Neural cell (in vitro differentiated cells): ENCODE measurements around the gene C4BPA.

Experiments
- EP300 ChIP-seq: fragments of 450-650 bp; conservative IDR thresholded peaks from 2 replicates; pipeline ENCODE4 v1.6.1; 2014; ENCODE audit warnings: antibody characterized with exemption, mild to moderate bottlenecking, moderate library complexity; ENCODE audit not compliant: poor library complexity, severe bottlenecking
- EZH2 ChIP-seq: fragments of 200-600, 300-800 bp; shearing (Covaris generic), sonication (generic); IDR thresholded peaks from 2 replicates; pipeline ENCODE4 v1.6.1; 2014; ENCODE audit warnings: antibody characterized with exemption, low read length, borderline replicate concordance, mild to moderate bottlenecking; ENCODE audit not compliant: insufficient read depth, poor library complexity, severe bottlenecking
- MXI1 ChIP-seq: fragments of 450-650 bp; conservative IDR thresholded peaks from 2 replicates; pipeline ENCODE4 v1.6.1; 2014; ENCODE audit warnings: antibody characterized with exemption, mild to moderate bottlenecking; ENCODE audit not compliant: poor library complexity, severe bottlenecking
- POLR2AphosphoS5 ChIP-seq: IDR thresholded peaks from 2 replicates; pipeline ENCODE4 v1.6.1; 2012
- SMC3 ChIP-seq: fragments of 450-650 bp; conservative IDR thresholded peaks from 2 replicates; pipeline ENCODE4 v1.6.1; 2014; ENCODE audit warnings: antibody characterized with exemption, mild to moderate bottlenecking, moderate library complexity; ENCODE audit not compliant: poor library complexity
- TAF1 ChIP-seq: IDR thresholded peaks from 2 replicates; pipeline ENCODE4 v1.6.1; 2012; ENCODE audit warnings: low read depth
- TF ChIP-seq, protein P1 (sequence below): fragments of 450-650 bp; IDR thresholded peaks from 2 replicates; pipeline ENCODE4 v1.5.1; 2014; ENCODE audit warnings: antibody characterized with exemption, mild to moderate bottlenecking, moderate library complexity; ENCODE audit not compliant: poor library complexity, severe bottlenecking
- TF ChIP-seq, protein P2 (sequence below): IDR thresholded peaks from 2 replicates; pipeline ENCODE4 v1.6.1; 2012; ENCODE audit warnings: borderline replicate concordance

DNA sequence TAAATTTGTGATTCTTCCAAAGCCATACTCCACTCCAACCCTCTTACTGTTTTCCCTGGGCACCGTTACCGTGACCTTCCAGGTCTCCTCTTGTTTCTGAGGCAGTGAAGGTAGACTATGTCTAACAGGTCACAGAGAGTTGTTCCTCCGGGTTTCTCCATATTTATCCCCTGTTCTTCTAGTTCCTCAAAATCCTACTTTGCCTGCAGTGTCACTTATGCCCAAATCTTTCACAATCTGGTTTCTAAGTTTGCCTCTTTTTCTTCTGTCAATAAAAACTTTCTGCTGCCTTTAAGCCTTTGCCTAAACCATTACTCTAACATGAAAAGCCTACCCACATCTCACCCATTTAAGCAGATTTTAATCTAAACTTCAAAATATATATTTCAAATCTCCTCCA lies 87.7 kb downstream of the C4BPA start:
- TF ChIP-seq, protein P1, sequence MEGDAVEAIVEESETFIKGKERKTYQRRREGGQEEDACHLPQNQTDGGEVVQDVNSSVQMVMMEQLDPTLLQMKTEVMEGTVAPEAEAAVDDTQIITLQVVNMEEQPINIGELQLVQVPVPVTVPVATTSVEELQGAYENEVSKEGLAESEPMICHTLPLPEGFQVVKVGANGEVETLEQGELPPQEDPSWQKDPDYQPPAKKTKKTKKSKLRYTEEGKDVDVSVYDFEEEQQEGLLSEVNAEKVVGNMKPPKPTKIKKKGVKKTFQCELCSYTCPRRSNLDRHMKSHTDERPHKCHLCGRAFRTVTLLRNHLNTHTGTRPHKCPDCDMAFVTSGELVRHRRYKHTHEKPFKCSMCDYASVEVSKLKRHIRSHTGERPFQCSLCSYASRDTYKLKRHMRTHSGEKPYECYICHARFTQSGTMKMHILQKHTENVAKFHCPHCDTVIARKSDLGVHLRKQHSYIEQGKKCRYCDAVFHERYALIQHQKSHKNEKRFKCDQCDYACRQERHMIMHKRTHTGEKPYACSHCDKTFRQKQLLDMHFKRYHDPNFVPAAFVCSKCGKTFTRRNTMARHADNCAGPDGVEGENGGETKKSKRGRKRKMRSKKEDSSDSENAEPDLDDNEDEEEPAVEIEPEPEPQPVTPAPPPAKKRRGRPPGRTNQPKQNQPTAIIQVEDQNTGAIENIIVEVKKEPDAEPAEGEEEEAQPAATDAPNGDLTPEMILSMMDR = no peak
- no peak for TF ChIP-seq SMC3
- TF ChIP-seq EZH2 = no peak
- TF ChIP-seq EP300 = no peak
- no peak for TF ChIP-seq TAF1
- TF ChIP-seq, protein P2, sequence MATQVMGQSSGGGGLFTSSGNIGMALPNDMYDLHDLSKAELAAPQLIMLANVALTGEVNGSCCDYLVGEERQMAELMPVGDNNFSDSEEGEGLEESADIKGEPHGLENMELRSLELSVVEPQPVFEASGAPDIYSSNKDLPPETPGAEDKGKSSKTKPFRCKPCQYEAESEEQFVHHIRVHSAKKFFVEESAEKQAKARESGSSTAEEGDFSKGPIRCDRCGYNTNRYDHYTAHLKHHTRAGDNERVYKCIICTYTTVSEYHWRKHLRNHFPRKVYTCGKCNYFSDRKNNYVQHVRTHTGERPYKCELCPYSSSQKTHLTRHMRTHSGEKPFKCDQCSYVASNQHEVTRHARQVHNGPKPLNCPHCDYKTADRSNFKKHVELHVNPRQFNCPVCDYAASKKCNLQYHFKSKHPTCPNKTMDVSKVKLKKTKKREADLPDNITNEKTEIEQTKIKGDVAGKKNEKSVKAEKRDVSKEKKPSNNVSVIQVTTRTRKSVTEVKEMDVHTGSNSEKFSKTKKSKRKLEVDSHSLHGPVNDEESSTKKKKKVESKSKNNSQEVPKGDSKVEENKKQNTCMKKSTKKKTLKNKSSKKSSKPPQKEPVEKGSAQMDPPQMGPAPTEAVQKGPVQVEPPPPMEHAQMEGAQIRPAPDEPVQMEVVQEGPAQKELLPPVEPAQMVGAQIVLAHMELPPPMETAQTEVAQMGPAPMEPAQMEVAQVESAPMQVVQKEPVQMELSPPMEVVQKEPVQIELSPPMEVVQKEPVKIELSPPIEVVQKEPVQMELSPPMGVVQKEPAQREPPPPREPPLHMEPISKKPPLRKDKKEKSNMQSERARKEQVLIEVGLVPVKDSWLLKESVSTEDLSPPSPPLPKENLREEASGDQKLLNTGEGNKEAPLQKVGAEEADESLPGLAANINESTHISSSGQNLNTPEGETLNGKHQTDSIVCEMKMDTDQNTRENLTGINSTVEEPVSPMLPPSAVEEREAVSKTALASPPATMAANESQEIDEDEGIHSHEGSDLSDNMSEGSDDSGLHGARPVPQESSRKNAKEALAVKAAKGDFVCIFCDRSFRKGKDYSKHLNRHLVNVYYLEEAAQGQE = no peak
- no peak for TF ChIP-seq MXI1
- no peak for TF ChIP-seq POLR2AphosphoS5
